GM23338 (cell line): Measurements from ENCODE around the gene MAPK14. TPM values are rescaled to one million over a fixed set of nuclear protein-coding genes. Genes with fewer than 3 reads are reported as not detected.

Source experiments
- ATAC-seq: fragments of 200-7000 bp; cut with Tn5 transposase; 3 replicates; pipeline ENCODE4 v1.9.1; 2020
- DNase-seq: peaks from one replicate; pipeline ENCODE4 v3.0.0-alpha.2; 2015; ENCODE audit warnings: low spot score
- H2AFZ ChIP-seq: fragments of 200-600 bp; sonication (generic); 2 replicates; pipeline ENCODE4 v1.8.0; 2016; ENCODE audit warnings: antibody characterized with exemption, mild to moderate bottlenecking, moderate library complexity
- H3F3A ChIP-seq: fragments of 200-600 bp; sonication (generic); replicated peaks from 2 replicates; pipeline ENCODE4 v1.8.0; 2017; ENCODE audit warnings: antibody characterized with exemption, mixed run types, low read depth
- H3K27ac ChIP-seq: fragments of 200-600 bp; sonication (generic); 2 replicates; pipeline ENCODE4 v1.6.1; 2016; ENCODE audit warnings: low read depth
- H3K27me3 ChIP-seq: fragments of 200-600 bp; sonication (generic); 2 replicates; pipeline ENCODE4 v1.8.0; 2016; ENCODE audit warnings: mild to moderate bottlenecking, mixed run types, moderate library complexity; ENCODE audit not compliant: insufficient read depth
- H3K36me3 ChIP-seq: fragments of 200-600 bp; sonication (generic); 2 replicates; pipeline ENCODE4 v1.8.0; 2016; ENCODE audit warnings: mild to moderate bottlenecking; ENCODE audit not compliant: insufficient read depth
- H3K4me1 ChIP-seq: fragments of 200-600 bp; sonication (generic); 2 replicates; pipeline ENCODE4 v1.8.0; 2016; ENCODE audit warnings: mild to moderate bottlenecking, moderate library complexity; ENCODE audit not compliant: insufficient read depth
- H3K4me2 ChIP-seq: fragments of 200-600 bp; sonication (generic); 2 replicates; pipeline ENCODE4 v1.7.1; 2017; ENCODE audit warnings: mixed run types
- H3K4me3 ChIP-seq: fragments of 200-600 bp; sonication (generic); 2 replicates; pipeline ENCODE4 v1.6.1; 2016; ENCODE audit warnings: mixed run types
- H3K79me2 ChIP-seq: fragments of 200-600 bp; sonication (generic); replicated peaks from 2 replicates; pipeline ENCODE4 v1.8.0; 2017; ENCODE audit warnings: mild to moderate bottlenecking; ENCODE audit not compliant: insufficient read depth
- H3K9me2 ChIP-seq: fragments of 200-600 bp; sonication (generic); 2 replicates; pipeline ENCODE4 v1.8.0; 2017; ENCODE audit not compliant: insufficient read depth
- H4K20me1 ChIP-seq: fragments of 200-600 bp; sonication (generic); replicated peaks from 2 replicates; pipeline ENCODE4 v1.8.0; 2017; ENCODE audit warnings: mild to moderate bottlenecking; ENCODE audit not compliant: insufficient read depth
- H3K27ac Mint-ChIP-seq: 2 replicates; pipeline ENCODE4 v1.8.0; 2020; ENCODE audit warnings: inconsistent platforms, mild to moderate bottlenecking, moderate library complexity, mixed read lengths
- H3K27me3 Mint-ChIP-seq: 3 replicates; pipeline ENCODE4 v1.8.0; 2022; ENCODE audit warnings: low read depth, mild to moderate bottlenecking, moderate library complexity, mixed read lengths, inconsistent platforms; ENCODE audit not compliant: insufficient read depth, poor library complexity
- H3K36me3 Mint-ChIP-seq: 3 replicates; pipeline ENCODE4 v1.8.0; 2021; ENCODE audit warnings: low read depth, mild to moderate bottlenecking, inconsistent platforms, moderate library complexity, mixed read lengths
- H3K4me1 Mint-ChIP-seq: 3 replicates; pipeline ENCODE4 v1.8.0; 2020; ENCODE audit warnings: mild to moderate bottlenecking, inconsistent platforms, mixed read lengths
- H3K4me3 Mint-ChIP-seq: 3 replicates; pipeline ENCODE4 v1.8.0; 2021; ENCODE audit warnings: moderate library complexity, mild to moderate bottlenecking, inconsistent platforms, mixed read lengths
- H3K9me3 Mint-ChIP-seq: 3 replicates; pipeline ENCODE4 v1.8.0; 2020; ENCODE audit warnings: moderate library complexity, mild to moderate bottlenecking, inconsistent platforms, mixed read lengths
- CREB1 ChIP-seq: fragments of 250-450 bp; sonication (Bioruptor Pico); IDR thresholded peaks from 2 replicates; pipeline ENCODE4 v1.5.0; 2020; ENCODE audit warnings: low read depth, mild to moderate bottlenecking, moderate library complexity
- EZH2 ChIP-seq: fragments of 200-600 bp; sonication (generic); IDR thresholded peaks from one replicate; pipeline ENCODE4 v1.8.0; 2017; ENCODE audit warnings: antibody characterized with exemption, mild to moderate bottlenecking, low read depth; ENCODE audit not compliant: unreplicated experiment
- EZH2phosphoT487 ChIP-seq: fragments of 200-600 bp; sonication (generic); IDR thresholded peaks from one replicate; pipeline ENCODE4 v1.8.1; 2018; ENCODE audit warnings: antibody characterized with exemption; ENCODE audit not compliant: unreplicated experiment
- JUNB ChIP-seq: IDR thresholded peaks from one replicate; pipeline ENCODE4 v1.6.1; 2016; ENCODE audit warnings: antibody characterized with exemption; ENCODE audit not compliant: unreplicated experiment
- NANOG ChIP-seq: IDR thresholded peaks from 2 replicates; pipeline ENCODE4 v1.6.1; 2016; ENCODE audit warnings: antibody characterized with exemption, borderline replicate concordance
- POLR2AphosphoS5 ChIP-seq: IDR thresholded peaks from 2 replicates; pipeline ENCODE4 v1.6.1; 2016; ENCODE audit warnings: antibody characterized with exemption, low read depth
- STAT1 ChIP-seq: IDR thresholded peaks from one replicate; pipeline ENCODE4 v1.6.1; 2016; ENCODE audit warnings: antibody characterized with exemption; ENCODE audit not compliant: unreplicated experiment
- ZNF114 ChIP-seq: fragments of 250-450 bp; sonication (Bioruptor Pico); IDR thresholded peaks from 2 replicates; pipeline ENCODE4 v1.5.0; 2020; ENCODE audit warnings: mild to moderate bottlenecking, moderate library complexity
- ZNF331 ChIP-seq: fragments of 250-450 bp; sonication (Bioruptor Pico); IDR thresholded peaks from 2 replicates; pipeline ENCODE4 v1.5.0; 2020; ENCODE audit warnings: low read depth, mild to moderate bottlenecking, moderate library complexity
- polyA plus RNA-seq: library from polyadenylated mRNA; unstranded; fragments of >200 nt; fragmentation: Nextera tagmentation; extraction: Ambion mirVana; gene quantifications from 2 replicates; pipeline ENCODE4 v1.2.1, GENCODE V29; 2016
- total RNA-seq: library from RNA; depleted of rRNA; stranded (reverse); fragments of >200 nt; shearing (Covaris generic); gene quantifications from 2 replicates; pipeline ENCODE4 v1.2.3, GENCODE V29; 2014
- TF ChIP-seq, protein P1 (sequence below), 2 experiments: fragments of 200-600 bp in 1 of 2; sonication (generic) in 1 of 2; conservative IDR thresholded peaks; 2 replicates each; pipeline versions ENCODE4 v1.5.1 to v1.6.1; 2016 to 2017; ENCODE audit warnings: antibody characterized with exemption in 2 of 2, low read depth in 2 of 2, mild to moderate bottlenecking in 2 of 2, moderate library complexity in 1 of 2
- TF ChIP-seq, protein P2 (sequence below): IDR thresholded peaks from one replicate; pipeline ENCODE4 v1.6.1; 2018; ENCODE audit warnings: antibody characterized with exemption; ENCODE audit not compliant: unreplicated experiment
- TF ChIP-seq, protein P3 (sequence below): IDR thresholded peaks from 2 replicates; pipeline ENCODE4 v1.6.1; 2016; ENCODE audit warnings: antibody characterized with exemption
- TF ChIP-seq, protein P4 (sequence below): fragments of 250-450 bp; sonication (Bioruptor Pico); IDR thresholded peaks from 2 replicates; pipeline ENCODE4 v1.5.0; 2020; ENCODE audit warnings: mild to moderate bottlenecking, moderate library complexity

Gene MAPK14
- total and polyA plus RNA-seq, 2 experiments from 2014 or later = 8.8 to 44.5 TPM

DNA sequence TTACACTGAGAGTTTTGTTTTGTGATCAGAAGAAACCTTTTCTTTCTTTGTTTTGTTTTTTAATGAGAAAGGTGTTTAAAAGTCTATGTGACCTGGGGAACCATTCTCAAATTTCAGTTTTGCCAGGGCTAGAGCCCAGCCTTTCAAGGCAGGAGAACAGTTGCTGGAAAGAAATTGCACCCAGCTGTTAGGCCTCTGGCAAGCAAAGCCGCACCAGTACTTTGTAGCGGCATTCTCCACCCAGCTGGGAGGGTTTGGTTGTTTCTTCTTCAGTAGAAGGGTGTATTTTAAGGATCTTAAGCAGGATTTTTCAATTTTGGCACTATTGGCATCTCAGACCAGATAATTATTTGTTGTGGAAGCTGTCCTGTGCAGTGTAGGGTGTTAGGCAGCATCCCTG, 86.1 kb downstream of the MAPK14 start:
- H3K4me2 ChIP-seq = no peak overlapping the region
- TF ChIP-seq, protein P1, sequence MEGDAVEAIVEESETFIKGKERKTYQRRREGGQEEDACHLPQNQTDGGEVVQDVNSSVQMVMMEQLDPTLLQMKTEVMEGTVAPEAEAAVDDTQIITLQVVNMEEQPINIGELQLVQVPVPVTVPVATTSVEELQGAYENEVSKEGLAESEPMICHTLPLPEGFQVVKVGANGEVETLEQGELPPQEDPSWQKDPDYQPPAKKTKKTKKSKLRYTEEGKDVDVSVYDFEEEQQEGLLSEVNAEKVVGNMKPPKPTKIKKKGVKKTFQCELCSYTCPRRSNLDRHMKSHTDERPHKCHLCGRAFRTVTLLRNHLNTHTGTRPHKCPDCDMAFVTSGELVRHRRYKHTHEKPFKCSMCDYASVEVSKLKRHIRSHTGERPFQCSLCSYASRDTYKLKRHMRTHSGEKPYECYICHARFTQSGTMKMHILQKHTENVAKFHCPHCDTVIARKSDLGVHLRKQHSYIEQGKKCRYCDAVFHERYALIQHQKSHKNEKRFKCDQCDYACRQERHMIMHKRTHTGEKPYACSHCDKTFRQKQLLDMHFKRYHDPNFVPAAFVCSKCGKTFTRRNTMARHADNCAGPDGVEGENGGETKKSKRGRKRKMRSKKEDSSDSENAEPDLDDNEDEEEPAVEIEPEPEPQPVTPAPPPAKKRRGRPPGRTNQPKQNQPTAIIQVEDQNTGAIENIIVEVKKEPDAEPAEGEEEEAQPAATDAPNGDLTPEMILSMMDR (conservative IDR thresholded peaks at IDR 0.05; ENCODE audit: low read depth in 2 of 2) = no peak
- TF ChIP-seq ZNF331 (CRISPR knock-in tag) = no peak
- no peak for TF ChIP-seq JUNB
- TF ChIP-seq EZH2phosphoT487 = no peak
- TF ChIP-seq EZH2 = no peak
- TF ChIP-seq, protein P2, sequence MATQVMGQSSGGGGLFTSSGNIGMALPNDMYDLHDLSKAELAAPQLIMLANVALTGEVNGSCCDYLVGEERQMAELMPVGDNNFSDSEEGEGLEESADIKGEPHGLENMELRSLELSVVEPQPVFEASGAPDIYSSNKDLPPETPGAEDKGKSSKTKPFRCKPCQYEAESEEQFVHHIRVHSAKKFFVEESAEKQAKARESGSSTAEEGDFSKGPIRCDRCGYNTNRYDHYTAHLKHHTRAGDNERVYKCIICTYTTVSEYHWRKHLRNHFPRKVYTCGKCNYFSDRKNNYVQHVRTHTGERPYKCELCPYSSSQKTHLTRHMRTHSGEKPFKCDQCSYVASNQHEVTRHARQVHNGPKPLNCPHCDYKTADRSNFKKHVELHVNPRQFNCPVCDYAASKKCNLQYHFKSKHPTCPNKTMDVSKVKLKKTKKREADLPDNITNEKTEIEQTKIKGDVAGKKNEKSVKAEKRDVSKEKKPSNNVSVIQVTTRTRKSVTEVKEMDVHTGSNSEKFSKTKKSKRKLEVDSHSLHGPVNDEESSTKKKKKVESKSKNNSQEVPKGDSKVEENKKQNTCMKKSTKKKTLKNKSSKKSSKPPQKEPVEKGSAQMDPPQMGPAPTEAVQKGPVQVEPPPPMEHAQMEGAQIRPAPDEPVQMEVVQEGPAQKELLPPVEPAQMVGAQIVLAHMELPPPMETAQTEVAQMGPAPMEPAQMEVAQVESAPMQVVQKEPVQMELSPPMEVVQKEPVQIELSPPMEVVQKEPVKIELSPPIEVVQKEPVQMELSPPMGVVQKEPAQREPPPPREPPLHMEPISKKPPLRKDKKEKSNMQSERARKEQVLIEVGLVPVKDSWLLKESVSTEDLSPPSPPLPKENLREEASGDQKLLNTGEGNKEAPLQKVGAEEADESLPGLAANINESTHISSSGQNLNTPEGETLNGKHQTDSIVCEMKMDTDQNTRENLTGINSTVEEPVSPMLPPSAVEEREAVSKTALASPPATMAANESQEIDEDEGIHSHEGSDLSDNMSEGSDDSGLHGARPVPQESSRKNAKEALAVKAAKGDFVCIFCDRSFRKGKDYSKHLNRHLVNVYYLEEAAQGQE = no peak
- TF ChIP-seq POLR2AphosphoS5 = no peak
- TF ChIP-seq, protein P3, sequence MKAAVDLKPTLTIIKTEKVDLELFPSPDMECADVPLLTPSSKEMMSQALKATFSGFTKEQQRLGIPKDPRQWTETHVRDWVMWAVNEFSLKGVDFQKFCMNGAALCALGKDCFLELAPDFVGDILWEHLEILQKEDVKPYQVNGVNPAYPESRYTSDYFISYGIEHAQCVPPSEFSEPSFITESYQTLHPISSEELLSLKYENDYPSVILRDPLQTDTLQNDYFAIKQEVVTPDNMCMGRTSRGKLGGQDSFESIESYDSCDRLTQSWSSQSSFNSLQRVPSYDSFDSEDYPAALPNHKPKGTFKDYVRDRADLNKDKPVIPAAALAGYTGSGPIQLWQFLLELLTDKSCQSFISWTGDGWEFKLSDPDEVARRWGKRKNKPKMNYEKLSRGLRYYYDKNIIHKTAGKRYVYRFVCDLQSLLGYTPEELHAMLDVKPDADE = no peak
- TF ChIP-seq CREB1 (CRISPR knock-in tag) = no peak
- TF ChIP-seq, protein P4, sequence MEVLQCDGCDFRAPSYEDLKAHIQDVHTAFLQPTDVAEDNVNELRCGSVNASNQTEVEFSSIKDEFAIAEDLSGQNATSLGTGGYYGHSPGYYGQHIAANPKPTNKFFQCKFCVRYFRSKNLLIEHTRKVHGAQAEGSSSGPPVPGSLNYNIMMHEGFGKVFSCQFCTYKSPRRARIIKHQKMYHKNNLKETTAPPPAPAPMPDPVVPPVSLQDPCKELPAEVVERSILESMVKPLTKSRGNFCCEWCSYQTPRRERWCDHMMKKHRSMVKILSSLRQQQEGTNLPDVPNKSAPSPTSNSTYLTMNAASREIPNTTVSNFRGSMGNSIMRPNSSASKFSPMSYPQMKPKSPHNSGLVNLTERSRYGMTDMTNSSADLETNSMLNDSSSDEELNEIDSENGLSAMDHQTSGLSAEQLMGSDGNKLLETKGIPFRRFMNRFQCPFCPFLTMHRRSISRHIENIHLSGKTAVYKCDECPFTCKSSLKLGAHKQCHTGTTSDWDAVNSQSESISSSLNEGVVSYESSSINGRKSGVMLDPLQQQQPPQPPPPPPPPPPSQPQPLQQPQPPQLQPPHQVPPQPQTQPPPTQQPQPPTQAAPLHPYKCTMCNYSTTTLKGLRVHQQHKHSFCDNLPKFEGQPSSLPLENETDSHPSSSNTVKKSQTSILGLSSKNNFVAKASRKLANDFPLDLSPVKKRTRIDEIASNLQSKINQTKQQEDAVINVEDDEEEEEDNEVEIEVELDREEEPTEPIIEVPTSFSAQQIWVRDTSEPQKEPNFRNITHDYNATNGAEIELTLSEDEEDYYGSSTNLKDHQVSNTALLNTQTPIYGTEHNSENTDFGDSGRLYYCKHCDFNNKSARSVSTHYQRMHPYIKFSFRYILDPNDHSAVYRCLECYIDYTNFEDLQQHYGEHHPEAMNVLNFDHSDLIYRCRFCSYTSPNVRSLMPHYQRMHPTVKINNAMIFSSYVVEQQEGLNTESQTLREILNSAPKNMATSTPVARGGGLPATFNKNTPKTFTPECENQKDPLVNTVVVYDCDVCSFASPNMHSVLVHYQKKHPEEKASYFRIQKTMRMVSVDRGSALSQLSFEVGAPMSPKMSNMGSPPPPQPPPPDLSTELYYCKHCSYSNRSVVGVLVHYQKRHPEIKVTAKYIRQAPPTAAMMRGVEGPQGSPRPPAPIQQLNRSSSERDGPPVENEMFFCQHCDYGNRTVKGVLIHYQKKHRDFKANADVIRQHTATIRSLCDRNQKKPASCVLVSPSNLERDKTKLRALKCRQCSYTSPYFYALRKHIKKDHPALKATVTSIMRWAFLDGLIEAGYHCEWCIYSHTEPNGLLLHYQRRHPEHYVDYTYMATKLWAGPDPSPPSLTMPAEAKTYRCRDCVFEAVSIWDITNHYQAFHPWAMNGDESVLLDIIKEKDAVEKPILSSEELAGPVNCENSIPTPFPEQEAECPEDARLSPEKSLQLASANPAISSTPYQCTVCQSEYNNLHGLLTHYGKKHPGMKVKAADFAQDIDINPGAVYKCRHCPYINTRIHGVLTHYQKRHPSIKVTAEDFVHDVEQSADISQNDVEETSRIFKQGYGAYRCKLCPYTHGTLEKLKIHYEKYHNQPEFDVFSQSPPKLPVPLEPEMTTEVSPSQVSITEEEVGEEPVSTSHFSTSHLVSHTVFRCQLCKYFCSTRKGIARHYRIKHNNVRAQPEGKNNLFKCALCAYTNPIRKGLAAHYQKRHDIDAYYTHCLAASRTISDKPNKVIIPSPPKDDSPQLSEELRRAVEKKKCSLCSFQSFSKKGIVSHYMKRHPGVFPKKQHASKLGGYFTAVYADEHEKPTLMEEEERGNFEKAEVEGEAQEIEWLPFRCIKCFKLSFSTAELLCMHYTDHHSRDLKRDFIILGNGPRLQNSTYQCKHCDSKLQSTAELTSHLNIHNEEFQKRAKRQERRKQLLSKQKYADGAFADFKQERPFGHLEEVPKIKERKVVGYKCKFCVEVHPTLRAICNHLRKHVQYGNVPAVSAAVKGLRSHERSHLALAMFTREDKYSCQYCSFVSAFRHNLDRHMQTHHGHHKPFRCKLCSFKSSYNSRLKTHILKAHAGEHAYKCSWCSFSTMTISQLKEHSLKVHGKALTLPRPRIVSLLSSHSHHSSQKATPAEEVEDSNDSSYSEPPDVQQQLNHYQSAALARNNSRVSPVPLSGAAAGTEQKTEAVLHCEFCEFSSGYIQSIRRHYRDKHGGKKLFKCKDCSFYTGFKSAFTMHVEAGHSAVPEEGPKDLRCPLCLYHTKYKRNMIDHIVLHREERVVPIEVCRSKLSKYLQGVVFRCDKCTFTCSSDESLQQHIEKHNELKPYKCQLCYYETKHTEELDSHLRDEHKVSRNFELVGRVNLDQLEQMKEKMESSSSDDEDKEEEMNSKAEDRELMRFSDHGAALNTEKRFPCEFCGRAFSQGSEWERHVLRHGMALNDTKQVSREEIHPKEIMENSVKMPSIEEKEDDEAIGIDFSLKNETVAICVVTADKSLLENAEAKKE (CRISPR knock-in tag) = no peak
- TF ChIP-seq NANOG = no peak
- no peak for TF ChIP-seq STAT1
- TF ChIP-seq ZNF114 (CRISPR knock-in tag) = no peak
- no peak overlapping the region for H3K4me3 ChIP-seq
- ATAC-seq = peak; percentile 61
- no peaks in the 10 kb centered on the region for H3K9me2 ChIP-seq
- peaks cover 4% of the 10 kb centered on the region for H3K27me3 Mint-ChIP-seq
- no peak overlapping the region for H3K4me3 Mint-ChIP-seq
- no peaks in the 10 kb centered on the region for H3F3A ChIP-seq
- peak; percentile 29 for DNase-seq
- no peaks in the 10 kb centered on the region for H3K9me3 Mint-ChIP-seq
- H3K4me1 ChIP-seq = no peaks in the 10 kb centered on the region
- H3K36me3 Mint-ChIP-seq = 0 out of 3 replicates have a peak, but pooled peaks cover 5% of the 10 kb centered on the region
- peaks cover 30% of the 10 kb centered on the region for H3K4me1 Mint-ChIP-seq
- no peak overlapping the region for H3K27ac ChIP-seq
- H4K20me1 ChIP-seq = no peaks in the 10 kb centered on the region
- no peak overlapping the region for H3K27ac Mint-ChIP-seq
- no peaks in the 10 kb centered on the region for H3K79me2 ChIP-seq
- no peaks in the 10 kb centered on the region for H3K27me3 ChIP-seq
- no peaks in the 10 kb centered on the region for H3K36me3 ChIP-seq
- no peak overlapping the region for H2AFZ ChIP-seq
